Measurements from ENCODE around the gene CISD2.

DNA sequence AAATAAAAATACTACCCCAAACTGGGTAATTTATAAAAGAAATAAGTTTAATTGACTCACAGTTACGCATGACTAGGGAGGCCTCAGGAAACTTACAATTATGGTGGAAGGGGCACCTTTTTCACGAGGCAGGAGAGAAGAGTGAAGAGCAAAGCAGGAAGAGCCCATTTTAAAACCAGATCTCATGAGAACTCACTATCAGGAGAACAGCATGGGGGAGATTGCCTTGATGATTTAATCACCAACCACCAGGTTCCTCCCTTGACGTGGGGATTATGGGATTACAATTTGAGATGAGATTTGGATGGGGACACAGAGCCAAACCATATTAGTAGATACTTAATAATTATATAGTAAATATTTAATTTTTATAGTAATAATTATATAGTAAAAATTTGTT is 10.1 kb downstream of the CISD2 start:
- TF ChIP-seq TAF1 (IDR thresholded peaks at IDR 0.05; ENCODE audit: borderline replicate concordance, insufficient read depth, low read length) = no peak
- TF ChIP-seq POLR2AphosphoS5 (IDR thresholded peaks at IDR 0.05; ENCODE audit: low read depth, low read length) = no peak
- TF ChIP-seq, protein P1, sequence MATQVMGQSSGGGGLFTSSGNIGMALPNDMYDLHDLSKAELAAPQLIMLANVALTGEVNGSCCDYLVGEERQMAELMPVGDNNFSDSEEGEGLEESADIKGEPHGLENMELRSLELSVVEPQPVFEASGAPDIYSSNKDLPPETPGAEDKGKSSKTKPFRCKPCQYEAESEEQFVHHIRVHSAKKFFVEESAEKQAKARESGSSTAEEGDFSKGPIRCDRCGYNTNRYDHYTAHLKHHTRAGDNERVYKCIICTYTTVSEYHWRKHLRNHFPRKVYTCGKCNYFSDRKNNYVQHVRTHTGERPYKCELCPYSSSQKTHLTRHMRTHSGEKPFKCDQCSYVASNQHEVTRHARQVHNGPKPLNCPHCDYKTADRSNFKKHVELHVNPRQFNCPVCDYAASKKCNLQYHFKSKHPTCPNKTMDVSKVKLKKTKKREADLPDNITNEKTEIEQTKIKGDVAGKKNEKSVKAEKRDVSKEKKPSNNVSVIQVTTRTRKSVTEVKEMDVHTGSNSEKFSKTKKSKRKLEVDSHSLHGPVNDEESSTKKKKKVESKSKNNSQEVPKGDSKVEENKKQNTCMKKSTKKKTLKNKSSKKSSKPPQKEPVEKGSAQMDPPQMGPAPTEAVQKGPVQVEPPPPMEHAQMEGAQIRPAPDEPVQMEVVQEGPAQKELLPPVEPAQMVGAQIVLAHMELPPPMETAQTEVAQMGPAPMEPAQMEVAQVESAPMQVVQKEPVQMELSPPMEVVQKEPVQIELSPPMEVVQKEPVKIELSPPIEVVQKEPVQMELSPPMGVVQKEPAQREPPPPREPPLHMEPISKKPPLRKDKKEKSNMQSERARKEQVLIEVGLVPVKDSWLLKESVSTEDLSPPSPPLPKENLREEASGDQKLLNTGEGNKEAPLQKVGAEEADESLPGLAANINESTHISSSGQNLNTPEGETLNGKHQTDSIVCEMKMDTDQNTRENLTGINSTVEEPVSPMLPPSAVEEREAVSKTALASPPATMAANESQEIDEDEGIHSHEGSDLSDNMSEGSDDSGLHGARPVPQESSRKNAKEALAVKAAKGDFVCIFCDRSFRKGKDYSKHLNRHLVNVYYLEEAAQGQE (IDR thresholded peaks at IDR 0.05; ENCODE audit: insufficient read depth in 1 of 2, low read depth in 2 of 2, low read length in 2 of 2) = no peak
- no peak for TF ChIP-seq SIN3A (IDR thresholded peaks at IDR 0.05; ENCODE audit: borderline replicate concordance, insufficient read depth, low read length)
- no peak for TF ChIP-seq FOXP2 (optimal IDR thresholded peaks at IDR 0.05; ENCODE audit: borderline replicate concordance, extremely low read depth, extremely low read length, insufficient read depth)

All from PFSK-1 (cell line).